ENCODE measurements around the gene ITGAL. TPM values are rescaled to one million over a fixed set of nuclear protein-coding genes. Genes with fewer than 3 reads are reported as not detected.
A peak's percentile ranks its signal among the peaks of the same experiment; 100 is the strongest.
"Not testable (repeated sequence)": the region's sequence is repeated elsewhere in the genome, so short reads cannot be mapped to it uniquely, and the experiment has no call there.

ITGAL gene
- total RNA-seq, 1 experiment from 2014 or later = not detected

DNA sequence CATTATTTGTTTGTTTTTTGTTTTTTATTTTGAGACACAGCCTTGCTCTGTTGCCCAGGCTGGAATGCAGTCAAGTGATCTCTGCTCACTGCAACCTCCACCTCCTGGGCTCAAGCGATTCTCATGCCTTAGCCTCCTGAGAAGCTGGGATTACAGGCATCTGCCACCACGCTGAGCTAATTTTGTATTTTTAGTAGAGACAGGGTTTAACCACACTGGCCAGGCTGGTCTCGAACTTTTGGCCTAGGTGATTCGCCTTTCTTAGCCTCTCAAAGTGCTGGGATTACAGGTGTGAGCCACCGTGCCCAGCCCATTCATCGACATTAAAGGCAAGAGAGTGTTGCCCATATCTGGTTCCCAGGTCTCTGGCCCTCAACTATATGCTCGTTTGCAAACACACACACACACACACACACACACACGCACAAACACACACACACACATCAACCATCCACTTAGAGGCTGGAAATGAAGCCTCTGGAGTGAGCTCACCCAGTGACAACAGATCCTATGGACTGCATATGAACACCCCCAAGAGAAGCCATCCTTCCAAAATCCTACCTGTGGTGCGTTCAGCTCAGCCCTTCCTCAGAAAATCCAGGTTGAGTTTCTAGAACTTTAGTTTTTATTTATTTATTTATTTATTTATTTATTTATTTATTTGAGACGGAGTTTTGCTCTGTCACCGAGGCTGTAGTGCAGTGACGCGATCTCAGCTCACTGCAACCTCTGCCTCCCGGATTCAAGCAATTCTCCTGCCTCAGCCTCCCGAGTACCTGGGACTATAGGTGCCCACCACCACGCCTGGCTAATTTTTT is 14.6 kb upstream of the ITGAL start:
- DNase-seq (ENCODE audit: low read depth) = no peak

DNA sequence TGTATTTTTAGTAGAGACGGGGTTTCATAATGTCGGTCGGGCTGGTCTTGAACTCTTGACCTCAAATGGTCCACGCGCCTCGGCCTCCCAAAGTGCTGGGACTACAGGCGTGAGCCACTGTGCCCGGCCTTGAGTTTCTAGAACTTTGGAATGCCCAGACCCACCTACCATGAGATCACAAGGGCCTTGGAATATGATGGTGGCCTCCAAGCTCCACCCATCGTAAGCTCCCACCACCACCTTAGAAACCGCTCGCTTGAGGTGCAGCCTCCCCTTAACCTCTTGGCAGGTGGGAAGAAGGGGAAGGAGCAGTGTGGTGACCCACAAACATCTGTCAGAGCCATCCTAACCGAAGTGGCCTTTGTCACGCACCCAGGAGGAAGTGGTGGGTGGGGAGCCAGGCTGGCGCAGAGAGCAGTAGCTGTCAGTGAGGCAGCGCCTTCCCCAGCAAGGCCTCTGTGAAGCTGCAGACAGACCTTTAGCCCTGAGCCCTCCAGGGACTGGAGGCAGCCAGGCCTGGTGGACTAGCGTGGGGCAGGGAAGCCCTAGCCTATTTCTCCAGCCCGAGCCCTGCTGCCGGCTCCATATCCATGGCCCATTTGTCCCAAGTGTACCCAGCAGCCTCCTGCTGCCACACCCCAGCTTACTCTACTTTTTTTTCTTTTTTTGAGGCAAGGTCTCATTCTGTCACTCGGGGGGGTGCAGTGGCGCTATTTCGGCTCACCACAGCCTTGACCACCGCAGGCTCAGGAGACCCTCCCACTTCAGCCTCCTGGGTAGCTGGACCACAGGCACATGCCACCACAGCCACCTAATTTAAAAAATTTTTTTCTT is 13.8 kb upstream of the ITGAL start:
- DNase-seq (ENCODE audit: low read depth) = peak; percentile 5

DNA sequence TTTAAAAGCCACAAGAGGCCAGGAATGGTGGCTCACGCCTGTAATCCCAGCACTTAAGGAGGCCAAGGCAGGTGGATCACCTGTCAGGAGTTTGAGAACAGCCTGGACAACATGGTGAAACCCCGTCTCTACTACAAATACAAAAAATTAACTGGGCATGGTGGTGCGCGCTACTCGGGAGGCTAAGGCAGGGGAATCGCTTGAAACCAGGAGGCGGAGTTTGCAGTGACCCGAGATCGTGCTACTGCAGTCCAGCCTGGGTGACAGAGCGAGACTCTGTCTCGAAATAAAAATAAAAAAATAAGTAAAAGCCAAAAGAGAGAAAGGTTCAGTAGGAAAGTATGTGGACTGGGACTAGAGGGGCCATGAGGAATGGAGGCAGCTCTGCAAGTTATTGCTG is 13.1 kb upstream of the ITGAL start:
- DNase-seq (ENCODE audit: low read depth) = no peak

- not testable (repeated sequence) for DNase-seq (ENCODE audit: low read depth)
Measured at GRCh38 chr16:30461426-30461825, 11.1 kb upstream of the ITGAL start.

DNA sequence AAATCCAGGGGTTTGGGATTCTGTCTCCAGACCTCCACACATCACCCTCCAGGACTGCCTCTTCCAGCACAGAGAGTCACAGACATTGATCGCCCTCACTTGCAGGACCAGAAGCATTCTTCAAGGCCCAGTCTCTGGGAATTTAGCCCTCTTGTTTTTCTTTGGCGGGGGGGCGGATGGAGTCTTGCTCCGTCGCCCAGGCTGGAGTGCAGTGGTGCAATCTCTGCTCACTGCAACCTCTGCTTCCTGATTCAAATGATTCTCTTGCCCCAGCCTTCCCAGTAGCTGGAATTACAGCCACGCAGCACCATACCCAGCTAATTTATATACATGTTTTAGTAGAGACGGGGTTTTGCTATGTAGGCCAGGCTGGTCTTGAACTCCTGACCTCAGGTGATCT is 8.5 kb upstream of the ITGAL start:
- no peak for DNase-seq (ENCODE audit: low read depth)

GRCh38 chr16:30470170-30470512 is 2.4 kb upstream of the ITGAL start:
- no peak for DNase-seq (ENCODE audit: low read depth)

DNA sequence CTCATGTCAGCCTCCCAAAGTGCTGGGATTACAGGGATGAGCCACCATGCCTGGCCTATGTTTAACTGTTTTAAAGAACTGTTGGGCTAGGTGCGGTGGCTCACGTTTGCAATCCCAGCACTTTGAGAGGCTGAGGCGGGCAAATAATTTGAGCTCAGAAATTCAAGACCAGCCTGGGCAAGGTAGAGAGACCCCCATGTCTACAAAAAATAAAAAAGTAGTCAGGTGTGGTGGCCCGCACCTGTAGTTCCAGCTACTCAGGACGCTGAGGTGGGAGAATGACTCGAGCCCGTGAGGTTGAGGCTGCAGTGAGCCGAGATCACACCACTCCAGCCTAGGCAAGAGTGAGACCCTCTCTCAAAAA is 1.9 kb upstream of the ITGAL start:
- no peak for DNase-seq (ENCODE audit: low read depth)

GRCh38 chr16:30473231-30474073 is 910 bp downstream of the ITGAL start:
- no peak for DNase-seq (ENCODE audit: low read depth)

DNA sequence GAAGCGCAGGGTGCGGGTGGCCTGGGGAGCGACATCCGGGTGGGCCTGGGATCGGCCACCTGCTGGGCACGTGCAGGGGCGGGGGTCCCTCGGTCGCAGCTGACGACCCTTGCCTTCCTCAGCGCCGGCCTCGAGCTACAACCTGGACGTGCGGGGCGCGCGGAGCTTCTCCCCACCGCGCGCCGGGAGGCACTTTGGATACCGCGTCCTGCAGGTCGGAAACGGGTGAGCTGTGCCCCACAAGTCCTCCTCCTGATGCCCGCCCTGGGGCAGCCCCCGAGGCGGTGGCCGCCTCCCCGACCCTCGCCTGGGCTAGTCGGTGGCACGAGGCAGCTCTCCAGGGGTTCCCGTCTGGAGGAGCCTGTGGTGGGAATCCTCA is 1.5 kb downstream of the ITGAL start:
- DNase-seq (ENCODE audit: low read depth) = no peak

DNA sequence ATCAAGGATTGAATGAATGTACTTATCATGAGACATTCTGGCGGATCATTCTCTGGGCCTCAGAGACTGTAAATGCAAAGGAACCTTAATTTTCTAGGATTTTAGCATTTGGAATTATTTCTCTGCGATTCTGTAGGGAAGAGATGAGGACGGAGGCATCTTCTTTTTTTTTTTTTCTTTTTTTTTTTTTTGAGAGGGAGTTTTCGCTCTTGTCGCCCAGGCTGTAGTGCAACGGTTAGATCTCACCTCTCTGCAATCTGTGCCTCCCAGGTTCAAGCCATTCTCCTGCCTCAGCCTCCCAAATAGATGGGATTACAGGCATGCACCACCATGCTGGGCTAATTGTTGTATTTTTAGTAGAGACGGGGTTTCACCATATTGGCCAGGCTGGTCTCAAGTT is 2.1 kb downstream of the ITGAL start:
- no peak for DNase-seq (ENCODE audit: low read depth)

DNA sequence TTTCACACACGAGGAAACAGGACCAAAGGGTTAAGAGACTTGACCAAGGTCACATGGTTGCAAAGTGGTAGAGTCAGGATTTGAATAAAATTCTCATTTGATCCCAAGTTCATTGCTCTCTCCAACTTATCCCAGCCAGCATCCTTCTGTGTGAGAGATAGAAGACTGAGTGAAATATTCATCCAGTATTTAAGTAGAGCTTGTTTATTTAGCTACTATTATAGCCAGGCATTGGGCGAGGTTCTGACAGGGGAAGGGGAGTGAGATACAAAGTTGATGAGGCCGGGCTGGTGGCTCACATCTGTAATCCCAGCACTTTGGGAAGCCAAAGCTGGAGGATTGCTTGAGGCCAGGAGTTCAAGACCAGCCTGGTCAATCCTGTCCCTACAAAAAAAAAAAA is 4.4 kb downstream of the ITGAL start:
- no peak for DNase-seq (ENCODE audit: low read depth)

DNA sequence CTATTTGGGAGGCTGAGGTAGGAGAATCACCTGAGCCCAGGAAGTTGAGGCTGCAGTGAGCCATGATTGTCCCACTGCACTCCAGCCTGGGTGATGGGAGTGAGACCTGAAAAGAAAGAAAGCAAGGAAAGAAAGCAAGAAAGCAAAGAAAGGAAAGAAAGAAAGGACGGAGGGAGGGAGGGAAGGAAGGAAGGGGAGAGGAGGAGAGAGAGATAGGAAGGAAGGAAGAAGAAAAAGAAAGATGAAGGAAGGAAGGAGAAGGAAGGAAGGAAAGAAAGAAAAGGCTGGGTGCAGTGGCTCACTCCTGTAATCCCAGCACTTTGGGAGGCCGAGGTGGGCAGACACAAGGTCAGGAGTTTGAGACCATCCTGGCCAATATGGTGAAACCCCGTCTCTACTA is 5.2 kb downstream of the ITGAL start:
- DNase-seq (ENCODE audit: low read depth) = not testable (repeated sequence)

DNA sequence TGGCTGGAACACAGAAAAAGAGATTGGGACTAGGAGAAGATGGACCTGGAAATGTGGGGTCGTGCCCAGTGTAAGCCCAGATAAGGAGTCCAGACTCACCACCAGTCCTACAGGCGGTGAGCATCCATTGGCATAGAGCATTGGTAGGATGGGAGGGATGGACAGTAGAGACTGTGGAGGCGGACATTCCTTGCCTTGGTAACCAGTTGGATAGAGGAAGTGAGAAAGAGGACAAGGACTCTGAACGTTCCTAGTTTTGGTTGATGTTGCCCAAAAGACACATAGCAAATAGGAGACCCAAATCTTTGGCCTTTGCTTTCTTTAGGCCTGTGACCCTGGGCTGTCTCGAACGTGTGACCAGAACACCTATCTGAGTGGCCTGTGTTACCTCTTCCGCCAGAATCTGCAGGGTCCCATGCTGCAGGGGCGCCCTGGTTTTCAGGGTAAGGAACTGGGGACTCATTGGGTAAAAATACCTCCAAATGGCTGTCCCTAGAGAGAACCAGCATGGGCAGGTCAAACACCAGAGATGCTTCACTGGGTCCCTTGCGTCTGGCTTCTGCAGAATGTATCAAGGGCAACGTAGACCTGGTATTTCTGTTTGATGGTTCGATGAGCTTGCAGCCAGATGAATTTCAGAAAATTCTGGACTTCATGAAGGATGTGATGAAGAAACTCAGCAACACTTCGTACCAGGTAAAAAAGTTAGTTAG is 6.4 kb downstream of the ITGAL start:
- DNase-seq (ENCODE audit: low read depth) = no peak

DNA sequence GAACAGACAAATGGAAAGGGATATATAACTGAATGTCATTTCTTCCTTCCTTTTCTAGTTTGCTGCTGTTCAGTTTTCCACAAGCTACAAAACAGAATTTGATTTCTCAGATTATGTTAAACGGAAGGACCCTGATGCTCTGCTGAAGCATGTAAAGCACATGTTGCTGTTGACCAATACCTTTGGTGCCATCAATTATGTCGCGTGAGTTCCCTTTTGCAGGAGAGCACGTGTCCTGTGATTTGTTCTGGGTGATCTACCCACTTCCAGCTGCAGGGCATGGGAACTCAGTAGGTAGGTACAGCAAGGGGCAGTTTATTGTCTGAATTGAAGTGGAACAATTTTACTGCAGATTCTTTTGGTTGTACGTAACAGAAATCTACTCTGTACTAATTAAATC is 8.8 kb downstream of the ITGAL start:
- DNase-seq (ENCODE audit: low read depth) = no peak

DNA sequence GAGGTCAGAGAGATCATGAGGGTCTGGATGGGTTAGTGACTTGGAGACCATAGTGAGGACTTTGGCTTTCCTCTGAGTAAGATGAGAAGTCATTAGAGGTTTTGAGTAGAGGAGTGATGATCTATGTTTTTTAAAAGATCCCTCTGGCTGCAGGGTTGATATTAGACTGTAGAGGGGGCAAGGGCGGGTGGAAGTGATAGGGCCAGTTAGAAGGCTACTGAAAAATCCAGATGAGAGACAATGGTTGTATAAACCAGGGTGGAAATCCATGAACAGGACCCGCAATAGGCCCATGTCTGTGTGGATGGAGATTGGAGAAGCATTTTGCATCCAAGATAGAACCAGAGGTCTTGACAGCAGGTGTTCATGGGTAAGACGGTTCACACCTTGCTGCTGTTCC is 9.8 kb downstream of the ITGAL start:
- DNase-seq (ENCODE audit: low read depth) = no peak

DNA sequence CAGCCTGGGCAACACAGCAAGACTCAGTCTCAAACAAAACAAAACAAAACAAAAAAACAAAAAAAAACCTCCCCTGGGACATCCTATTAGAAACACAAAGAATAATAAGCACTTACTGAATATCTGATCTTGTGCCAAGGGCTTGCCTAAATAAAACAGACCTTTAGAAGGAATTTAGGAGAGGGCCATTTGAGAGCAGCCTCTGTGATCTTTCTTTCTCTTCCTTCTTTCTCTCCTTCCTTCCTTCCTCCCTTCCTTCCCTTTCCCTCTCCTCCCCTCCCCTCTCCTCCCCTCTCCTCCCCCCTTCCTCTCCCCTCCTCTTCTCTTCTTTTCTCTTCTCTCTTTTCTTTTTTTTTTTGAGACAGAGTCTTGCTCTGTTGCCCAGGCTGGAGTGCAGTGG is 12.3 kb downstream of the ITGAL start:
- no peak for DNase-seq (ENCODE audit: low read depth)

- DNase-seq (ENCODE audit: low read depth) = peak; percentile 6
Measured at GRCh38 chr16:30485818-30486436, 13.4 kb downstream of the ITGAL start.

DNA sequence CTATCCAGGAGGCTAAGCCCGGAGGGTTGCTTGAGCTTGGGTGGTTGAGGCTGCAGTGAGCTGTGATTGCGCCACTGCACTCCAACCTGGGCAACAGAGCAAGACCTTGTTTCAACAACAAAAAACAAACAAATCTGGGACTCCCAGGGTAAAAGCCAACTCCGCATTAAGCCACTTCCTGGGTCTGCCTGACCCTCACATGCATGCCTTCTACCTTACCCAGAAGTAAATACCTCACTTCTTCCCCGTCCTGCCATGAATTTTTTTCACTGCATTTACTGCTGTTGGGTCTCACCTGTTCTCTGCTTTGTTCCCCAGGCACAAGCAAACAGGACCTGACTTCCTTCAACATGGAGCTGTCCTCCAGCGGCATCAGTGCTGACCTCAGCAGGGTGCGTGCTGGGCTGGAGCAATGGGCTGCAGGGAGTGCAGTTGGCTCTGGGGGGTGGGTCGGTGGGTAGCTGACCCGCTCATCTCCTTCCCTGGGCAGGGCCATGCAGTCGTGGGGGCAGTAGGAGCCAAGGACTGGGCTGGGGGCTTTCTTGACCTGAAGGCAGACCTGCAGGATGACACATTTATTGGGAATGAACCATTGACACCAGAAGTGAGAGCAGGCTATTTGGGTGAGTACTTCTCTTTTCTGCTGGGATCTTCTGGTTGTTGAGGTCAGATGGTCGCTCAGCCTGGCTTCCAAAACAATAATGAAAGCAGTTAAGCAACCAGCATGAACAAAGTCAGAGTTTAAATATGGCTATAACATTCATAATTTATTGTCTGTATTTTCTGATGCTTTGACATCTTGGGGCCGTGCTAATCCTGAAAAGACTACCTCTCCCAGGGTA is 16.4 kb downstream of the ITGAL start:
- DNase-seq (ENCODE audit: low read depth) = no peak

DNA sequence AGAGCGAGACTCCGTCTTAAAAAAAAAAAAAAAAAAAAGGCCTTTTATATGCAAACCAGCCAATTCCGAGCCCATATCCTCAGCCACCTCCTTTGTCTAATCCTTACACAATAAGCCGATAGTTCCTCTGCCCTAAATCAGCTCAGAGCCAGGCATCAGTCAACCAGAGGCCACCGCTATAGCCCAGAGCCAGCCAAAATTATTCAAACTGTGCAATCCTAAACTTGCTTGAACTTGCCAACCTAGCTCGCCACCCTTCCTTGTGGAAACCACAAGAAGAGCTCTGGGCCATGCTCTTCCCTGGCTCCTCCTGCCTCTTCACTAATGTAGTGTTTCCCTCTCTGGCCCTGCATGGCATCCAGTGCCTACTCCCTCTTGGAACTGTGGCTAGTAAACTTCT is 17.7 kb downstream of the ITGAL start:
- DNase-seq (ENCODE audit: low read depth) = no peak

- DNase-seq (ENCODE audit: low read depth) = no peak
Measured at GRCh38 chr16:30491229-30491628, 18.7 kb downstream of the ITGAL start.

All from Daoy (cell line).